Measurements from ENCODE around the gene MBD3L4.
"Not testable (repeated sequence)": the region's sequence is repeated elsewhere in the genome, so short reads cannot be mapped to it uniquely, and the experiment has no call there.

MBD3L4 gene

GRCh38 chr19:7054635-7055368 is 14.8 kb upstream of the MBD3L4 start:
- not testable (repeated sequence) for H3K4me3 ChIP-seq (ENCODE audit: low read depth, low read length)

- H3K4me3 ChIP-seq (ENCODE audit: low read depth, low read length): not testable (repeated sequence)
Measured at GRCh38 chr19:7052896-7053295, 12.9 kb upstream of the MBD3L4 start.

GRCh38 chr19:7051421-7051820 is 11.4 kb upstream of the MBD3L4 start:
- H3K4me3 ChIP-seq (ENCODE audit: low read depth, low read length): not testable (repeated sequence)

GRCh38 chr19:7049021-7049420 is 9.0 kb upstream of the MBD3L4 start, which contains the start of gene MBD3L2:
MBD3L2 (plus strand) TSS chr19:7049321; CDS start chr19:7049374, 53 bp downstream.
- not testable (repeated sequence) for H3K4me3 ChIP-seq (ENCODE audit: low read depth, low read length)

- not testable (repeated sequence) for H3K4me3 ChIP-seq (ENCODE audit: low read depth, low read length)
Measured at GRCh38 chr19:7041563-7041962, 1.6 kb upstream of the MBD3L4 start.

- H3K4me3 ChIP-seq (ENCODE audit: low read depth, low read length): not testable (repeated sequence)
Measured at GRCh38 chr19:7030278-7030677, 9.7 kb downstream of the MBD3L4 start, which contains the start of gene MBD3L5. MBD3L5 (plus strand) TSS chr19:7030578; CDS start chr19:7030612, 34 bp downstream.

- H3K4me3 ChIP-seq (ENCODE audit: low read depth, low read length): not testable (repeated sequence)
Measured at GRCh38 chr19:7028790-7029189, 11.2 kb downstream of the MBD3L4 start.

- H3K4me3 ChIP-seq (ENCODE audit: low read depth, low read length): not testable (repeated sequence)
Measured at GRCh38 chr19:7021331-7021730, 18.6 kb downstream of the MBD3L4 start, which contains the start of gene MBD3L2B. MBD3L2B (minus strand) TSS chr19:7021431; CDS start chr19:7021397, 34 bp downstream.

- H3K4me3 ChIP-seq (ENCODE audit: low read depth, low read length): no peak overlapping the region
- no peak for TF ChIP-seq CTCF (IDR thresholded peaks at IDR 0.05; ENCODE audit: borderline replicate concordance, insufficient read depth, low read depth, low read length)
Measured at GRCh38 chr19:7018828-7019227, 21.2 kb downstream of the MBD3L4 start.

- no peak for TF ChIP-seq CTCF (IDR thresholded peaks at IDR 0.05; ENCODE audit: borderline replicate concordance, insufficient read depth, low read depth, low read length)
Measured at GRCh38 chr19:7013678-7014077, 26.3 kb downstream of the MBD3L4 start.

GRCh38 chr19:7010722-7011593 is 29.0 kb downstream of the MBD3L4 start:
- H3K4me3 ChIP-seq (ENCODE audit: low read depth, low read length): no peak overlapping the region
- TF ChIP-seq CTCF (IDR thresholded peaks at IDR 0.05; ENCODE audit: borderline replicate concordance, insufficient read depth, low read depth, low read length): no peak

More at GRCh38 chr19:7013678-7014077, 26.3 kb downstream of the MBD3L4 start:
- H3K4me3 ChIP-seq (ENCODE audit: low read depth, low read length): no peak overlapping the region
